ENCODE measurements around the gene SLC27A5. TPM values are rescaled to one million over a fixed set of nuclear protein-coding genes. Genes with fewer than 3 reads are reported as not detected.

Gene SLC27A5
- total and polyA plus RNA-seq, 2 of the 13 experiments (the other 11 are each of a cell fraction or from before 2014, with no cell fraction given) = 30.3 to 40.2 TPM

DNA sequence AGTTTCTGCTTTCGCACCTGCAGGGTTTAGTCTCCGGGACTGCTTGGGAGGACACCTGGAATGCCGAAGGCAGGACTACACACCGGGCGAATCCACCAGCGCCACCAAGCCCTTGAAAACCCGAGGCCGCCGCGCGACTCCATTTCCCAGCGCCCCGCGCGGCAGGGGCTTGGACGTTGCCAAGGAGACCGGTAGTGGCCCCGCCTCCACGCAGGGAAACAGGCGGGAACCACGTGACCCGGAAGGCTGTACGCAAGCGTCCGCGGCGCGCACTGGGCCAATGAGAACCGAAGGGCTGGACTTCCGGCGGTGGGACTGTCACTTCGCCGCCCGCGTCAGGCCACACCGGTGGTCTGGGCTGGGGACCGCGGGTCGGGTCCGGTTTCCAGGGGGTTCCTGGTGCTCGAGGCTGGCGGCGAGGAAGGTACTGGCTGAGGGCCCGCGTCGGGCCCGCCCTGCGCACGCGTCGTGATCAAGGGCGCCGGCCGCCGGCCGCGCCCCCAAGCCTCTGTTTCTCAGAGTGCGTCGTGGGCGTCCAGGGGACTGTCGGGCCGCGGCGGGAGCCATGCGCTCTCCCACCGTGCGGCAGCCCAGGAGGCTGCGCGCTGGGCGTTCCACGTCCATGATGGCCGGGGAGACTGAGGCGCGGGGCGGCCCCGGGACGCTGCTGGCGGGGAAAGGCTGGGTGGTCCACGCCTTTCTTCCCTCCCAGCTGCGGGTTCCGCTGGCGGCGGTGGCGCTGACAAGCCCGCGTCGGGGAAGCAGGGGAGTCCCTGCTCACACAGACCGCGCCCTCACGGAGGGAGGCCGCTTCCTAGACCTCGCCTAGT is 44.8 kb downstream of the SLC27A5 start, which contains the start of gene ZNF324 (continued):
- no peak for TF ChIP-seq NR1H2 (CRISPR knock-in tag; IDR thresholded peaks at IDR 0.05; ENCODE audit: borderline replicate concordance, low read depth)
- TF ChIP-seq, protein P1, sequence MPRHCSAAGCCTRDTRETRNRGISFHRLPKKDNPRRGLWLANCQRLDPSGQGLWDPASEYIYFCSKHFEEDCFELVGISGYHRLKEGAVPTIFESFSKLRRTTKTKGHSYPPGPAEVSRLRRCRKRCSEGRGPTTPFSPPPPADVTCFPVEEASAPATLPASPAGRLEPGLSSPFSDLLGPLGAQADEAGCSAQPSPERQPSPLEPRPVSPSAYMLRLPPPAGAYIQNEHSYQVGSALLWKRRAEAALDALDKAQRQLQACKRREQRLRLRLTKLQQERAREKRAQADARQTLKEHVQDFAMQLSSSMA (CRISPR knock-in tag; IDR thresholded peaks at IDR 0.05) = no peak
- TF ChIP-seq, protein P2, sequence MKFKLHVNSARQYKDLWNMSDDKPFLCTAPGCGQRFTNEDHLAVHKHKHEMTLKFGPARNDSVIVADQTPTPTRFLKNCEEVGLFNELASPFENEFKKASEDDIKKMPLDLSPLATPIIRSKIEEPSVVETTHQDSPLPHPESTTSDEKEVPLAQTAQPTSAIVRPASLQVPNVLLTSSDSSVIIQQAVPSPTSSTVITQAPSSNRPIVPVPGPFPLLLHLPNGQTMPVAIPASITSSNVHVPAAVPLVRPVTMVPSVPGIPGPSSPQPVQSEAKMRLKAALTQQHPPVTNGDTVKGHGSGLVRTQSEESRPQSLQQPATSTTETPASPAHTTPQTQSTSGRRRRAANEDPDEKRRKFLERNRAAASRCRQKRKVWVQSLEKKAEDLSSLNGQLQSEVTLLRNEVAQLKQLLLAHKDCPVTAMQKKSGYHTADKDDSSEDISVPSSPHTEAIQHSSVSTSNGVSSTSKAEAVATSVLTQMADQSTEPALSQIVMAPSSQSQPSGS (CRISPR knock-in tag; IDR thresholded peaks at IDR 0.05) = peak; percentile 40; the same call in 1 of the 2 replicates
- no peak for TF ChIP-seq TP53 (CRISPR knock-in tag; conservative IDR thresholded peaks at IDR 0.05)
- TF ChIP-seq RFX3 (CRISPR knock-in tag; IDR thresholded peaks at IDR 0.05) = peak; percentile 96
- peak; percentile 48 for TF ChIP-seq AGO1 (IDR thresholded peaks at IDR 0.05; ENCODE audit: low read depth, low read length, poor library complexity, severe bottlenecking)
- TF ChIP-seq, protein P3, sequence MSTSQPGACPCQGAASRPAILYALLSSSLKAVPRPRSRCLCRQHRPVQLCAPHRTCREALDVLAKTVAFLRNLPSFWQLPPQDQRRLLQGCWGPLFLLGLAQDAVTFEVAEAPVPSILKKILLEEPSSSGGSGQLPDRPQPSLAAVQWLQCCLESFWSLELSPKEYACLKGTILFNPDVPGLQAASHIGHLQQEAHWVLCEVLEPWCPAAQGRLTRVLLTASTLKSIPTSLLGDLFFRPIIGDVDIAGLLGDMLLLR (CRISPR knock-in tag; IDR thresholded peaks at IDR 0.05) = no peak
- TF ChIP-seq, protein P4, sequence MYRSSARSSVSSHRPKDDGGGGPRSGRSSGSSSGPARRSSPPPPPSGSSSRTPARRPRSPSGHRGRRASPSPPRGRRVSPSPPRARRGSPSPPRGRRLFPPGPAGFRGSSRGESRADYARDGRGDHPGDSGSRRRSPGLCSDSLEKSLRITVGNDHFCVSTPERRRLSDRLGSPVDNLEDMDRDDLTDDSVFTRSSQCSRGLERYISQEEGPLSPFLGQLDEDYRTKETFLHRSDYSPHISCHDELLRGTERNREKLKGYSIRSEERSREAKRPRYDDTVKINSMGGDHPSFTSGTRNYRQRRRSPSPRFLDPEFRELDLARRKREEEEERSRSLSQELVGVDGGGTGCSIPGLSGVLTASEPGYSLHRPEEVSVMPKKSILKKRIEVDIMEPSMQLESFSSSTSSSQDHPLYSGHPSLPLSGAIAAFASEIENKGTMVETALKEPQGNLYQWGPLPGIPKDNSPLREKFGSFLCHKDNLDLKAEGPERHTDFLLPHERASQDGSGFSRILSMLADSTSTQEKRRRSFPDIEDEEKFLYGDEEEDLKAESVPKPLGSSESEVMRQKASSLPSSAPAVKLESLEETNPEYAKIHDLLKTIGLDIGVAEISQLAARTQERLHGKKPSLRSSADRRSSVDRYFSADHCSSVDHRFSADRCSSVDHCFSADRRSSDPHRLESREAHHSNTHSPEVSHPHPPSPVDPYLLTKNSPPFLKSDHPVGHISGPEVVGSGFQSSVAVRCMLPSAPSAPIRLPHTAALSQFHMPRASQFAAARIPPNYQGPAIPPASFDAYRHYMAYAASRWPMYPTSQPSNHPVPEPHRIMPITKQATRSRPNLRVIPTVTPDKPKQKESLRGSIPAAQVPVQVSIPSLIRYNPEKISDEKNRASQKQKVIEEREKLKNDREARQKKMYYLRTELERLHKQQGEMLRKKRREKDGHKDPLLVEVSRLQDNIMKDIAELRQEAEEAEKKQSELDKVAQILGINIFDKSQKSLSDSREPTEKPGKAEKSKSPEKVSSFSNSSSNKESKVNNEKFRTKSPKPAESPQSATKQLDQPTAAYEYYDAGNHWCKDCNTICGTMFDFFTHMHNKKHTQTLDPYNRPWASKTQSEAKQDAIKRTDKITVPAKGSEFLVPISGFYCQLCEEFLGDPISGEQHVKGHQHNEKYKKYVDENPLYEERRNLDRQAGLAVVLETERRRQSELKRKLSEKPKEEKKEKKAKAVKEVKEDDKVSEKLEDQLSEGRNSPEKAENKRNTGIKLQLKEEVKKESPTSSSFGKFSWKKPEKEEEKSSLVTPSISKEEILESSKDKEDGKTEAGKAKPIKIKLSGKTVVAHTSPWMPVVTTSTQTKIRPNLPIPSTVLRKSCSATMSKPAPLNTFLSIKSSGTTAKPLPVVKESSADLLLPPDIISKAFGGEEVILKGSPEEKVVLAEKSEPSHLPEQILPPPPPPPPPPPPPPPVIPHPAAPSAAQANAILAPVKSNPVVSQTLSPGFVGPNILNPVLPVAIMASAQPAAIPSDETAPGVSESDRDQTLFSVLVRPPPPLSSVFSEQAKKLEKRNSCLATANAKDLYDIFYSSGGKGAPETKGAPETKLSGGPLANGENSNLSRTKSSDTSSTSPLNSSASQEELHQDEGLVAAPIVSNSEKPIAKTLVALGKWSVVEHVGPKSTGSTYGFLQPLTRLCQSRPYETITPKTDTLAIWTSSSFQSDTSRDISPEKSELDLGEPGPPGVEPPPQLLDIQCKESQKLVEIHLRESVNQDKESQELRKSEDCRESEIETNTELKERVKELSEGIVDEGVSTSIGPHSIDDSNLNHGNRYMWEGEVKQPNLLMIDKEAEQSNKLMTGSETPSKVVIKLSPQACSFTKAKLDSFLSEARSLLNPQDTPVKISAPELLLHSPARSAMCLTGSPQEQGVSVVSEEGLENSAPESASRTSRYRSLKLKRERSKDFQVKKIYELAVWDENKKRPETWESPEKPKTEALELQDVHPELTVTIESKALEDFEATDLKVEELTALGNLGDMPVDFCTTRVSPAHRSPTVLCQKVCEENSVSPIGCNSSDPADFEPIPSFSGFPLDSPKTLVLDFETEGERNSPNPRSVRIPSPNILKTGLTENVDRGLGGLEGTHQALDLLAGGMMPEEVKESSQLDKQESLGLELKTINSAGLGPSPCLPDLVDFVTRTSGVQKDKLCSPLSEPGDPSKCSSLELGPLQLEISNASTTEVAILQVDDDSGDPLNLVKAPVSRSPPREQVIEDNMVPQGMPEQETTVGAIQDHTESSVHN (CRISPR knock-in tag; IDR thresholded peaks at IDR 0.05) = no peak
- peak; percentile 57; the same call in 1 of the 2 replicates for TF ChIP-seq SP5 (CRISPR knock-in tag; IDR thresholded peaks at IDR 0.05; ENCODE audit: borderline replicate concordance, low read depth)
- no peak for TF ChIP-seq SAFB2 (CRISPR knock-in tag; IDR thresholded peaks at IDR 0.05; ENCODE audit: borderline replicate concordance, low read depth)

All from HepG2 (cell line).